Measurements from ENCODE around the gene ACOX2. TPM values are rescaled to one million over a fixed set of nuclear protein-coding genes. Genes with fewer than 3 reads are reported as not detected.
A peak's percentile ranks its signal among the peaks of the same experiment; 100 is the strongest.

ACOX2 gene
- total and polyA plus RNA-seq, 2 of the 8 experiments (the other 6 are each of a cell fraction or from before 2014, with no cell fraction given): 3.2 to 9.2 TPM

- H3K4me2 ChIP-seq (ENCODE audit: insufficient read depth in 1 of 2, low read depth in 2 of 2, low read length in 2 of 2): peak overlapping the region in 1 of 2 experiments; percentile 72; a peak in 1 of 4 replicates
- FAIRE-seq: no peak
- WGBS, 2 experiments (ENCODE audit: extremely low coverage in 1 of 2, insufficient coverage in 1 of 2, insufficient read length in 1 of 2, insufficient replicate concordance in 2 of 2, low coverage in 1 of 2, low lambda C conversion rate in 2 of 2, missing lambda C conversion rate in 1 of 2): 70% methylated on average over 8 of the region's 8 CpGs; no CpG with 5 or more reads in 1 of the 2 experiments
- no peak overlapping the region for H4K91ac ChIP-seq (replicated peaks; ENCODE audit: insufficient read length, low read length)
- H2BK20ac ChIP-seq (ENCODE audit: low read length): no peak overlapping the region
- no peaks in the 10 kb centered on the region for H3K9me3 ChIP-seq (ENCODE audit: insufficient read depth in 2 of 2, low read depth in 1 of 2, low read length in 1 of 2)
- ChIA-PET POLR2A (ENCODE audit: partially characterized antibody) (interaction anchor here (0.6 to 1.5 kb wide), 2 partner anchors 12 to 485 kb away, joined by 4 to 8 read pairs; no protein-coding TSS in a partner anchor), CTCF (ENCODE audit: partially characterized antibody) (interaction anchor here (0.7 to 40.0 kb wide), 11 partner anchors 11 to 101 kb away, joined by 3 to 994 read pairs (median 3); no protein-coding TSS in a partner anchor)
- TF ChIP-seq RAD21 (IDR thresholded peaks at IDR 0.05 in 1 of 2, conservative IDR thresholded peaks at IDR 0.05 in 1 of 2; ENCODE audit: low read depth in 2 of 2, low read length in 2 of 2) (no peak), CEBPB (IDR thresholded peaks at IDR 0.05; ENCODE audit: low read depth, low read length) (no peak), CTCF (IDR thresholded peaks at IDR 0.05; ENCODE audit: control extremely low read depth in 1 of 3, insufficient read depth in 1 of 3, low read depth in 1 of 3, low read length in 3 of 3) (no peak), TBP (IDR thresholded peaks at IDR 0.05; ENCODE audit: low read depth, low read length) (no peak), SIRT6 (IDR thresholded peaks at IDR 0.05; ENCODE audit: low read length) (no peak), EZH2 (IDR thresholded peaks at IDR 0.05; ENCODE audit: low read depth, low read length, severe bottlenecking) (peak; percentile 53), BACH1 (IDR thresholded peaks at IDR 0.05; ENCODE audit: low read length) (no peak)
- no peak overlapping the region for H2BK5ac ChIP-seq (ENCODE audit: low read depth, low read length)
- H3K79me2 ChIP-seq (ENCODE audit: control insufficient read depth in 1 of 2, insufficient read depth in 2 of 2, low read length in 2 of 2): no peaks in the 10 kb centered on the region
- H2BK120ac ChIP-seq (replicated peaks; ENCODE audit: low read depth, low read length): no peak overlapping the region
- DNase-seq (ENCODE audit: low read depth in 1 of 2, low spot score in 2 of 2): no peak
- H3K9ac ChIP-seq (replicated peaks in 1 of 4; ENCODE audit: extremely low read depth in 1 of 4, low read depth in 3 of 4, low read length in 3 of 4): no peak overlapping the region
- H4K5ac ChIP-seq (ENCODE audit: insufficient read length, low read depth, low read length): no peak overlapping the region
- peaks cover 5 to 19% (median 11%) of the 10 kb centered on the region in 4 experiments; a peak in 6 of 7 replicates for H3K4me1 ChIP-seq (replicated peaks in 1 of 4; ENCODE audit: control insufficient read depth in 3 of 4, insufficient read depth in 4 of 4, low read length in 3 of 4)
- H3K4ac ChIP-seq (replicated peaks; ENCODE audit: insufficient read length, low read depth, low read length): no peak overlapping the region
- no peak overlapping the region for H3K56ac ChIP-seq (replicated peaks; ENCODE audit: insufficient read length, low read depth, low read length)
- no peak overlapping the region; the same call in 1 of the 2 replicates for H2BK12ac ChIP-seq (ENCODE audit: low read depth, low read length)
- H2AK5ac ChIP-seq (ENCODE audit: low read depth, low read length): no peak overlapping the region
- H3K18ac ChIP-seq (ENCODE audit: extremely low read depth, low read length): no peak overlapping the region
- no peak overlapping the region for H3K14ac ChIP-seq (ENCODE audit: insufficient read length)
- no peaks in the 10 kb centered on the region for H3K36me3 ChIP-seq (ENCODE audit: control insufficient read depth in 2 of 4, insufficient read depth in 4 of 4, low read length in 3 of 4)
- H3K4me3 ChIP-seq (ENCODE audit: extremely low read depth in 1 of 4, insufficient read depth in 2 of 4, low read depth in 3 of 4, low read length in 4 of 4): peak overlapping the region in 1 of 4 experiments; percentile 47; a peak in 1 of 8 replicates
- no peak overlapping the region for H2AFZ ChIP-seq (ENCODE audit: low read length)
- H3K79me1 ChIP-seq (ENCODE audit: low read depth, low read length): no peaks in the 10 kb centered on the region
- H3K23ac ChIP-seq (ENCODE audit: insufficient read length): no peak overlapping the region
- H3K27ac ChIP-seq (ENCODE audit: low read depth, low read length): no peak overlapping the region
- H2BK15ac ChIP-seq (ENCODE audit: low read length): no peak overlapping the region
- H4K20me1 ChIP-seq (replicated peaks in 1 of 2; ENCODE audit: control insufficient read depth in 1 of 2, insufficient read depth in 2 of 2, low read length in 2 of 2): peaks cover 0 to 5% of the 10 kb centered on the region in 2 experiments
- no peak overlapping the region for H4K8ac ChIP-seq (ENCODE audit: extremely low read depth, insufficient read depth, low read length)
- peaks cover 7 to 35% (median 31%) of the 10 kb centered on the region in 4 experiments for H3K27me3 ChIP-seq (replicated peaks in 1 of 4; ENCODE audit: control insufficient read depth in 3 of 4, extremely low read depth in 1 of 4, insufficient read depth in 3 of 4, low read length in 3 of 4)
- H3K23me2 ChIP-seq (ENCODE audit: low read depth, low read length): peaks cover 2% of the 10 kb centered on the region; the same call in 1 of the 2 replicates
Observed at GRCh38 chr3:58585994-58586393, 49.0 kb upstream of the ACOX2 start.

All from H1 (cell line).